GM18907 (cell line): Measurements from ENCODE around the gene SLMAP.

Source experiments
- ATAC-seq: cut with Tn5 transposase; IDR thresholded peaks from one replicate; pipeline ENCODE4 v1.9.1; 2021; ENCODE audit warnings: mild to moderate bottlenecking, moderate library complexity; ENCODE audit not compliant: unreplicated experiment

SLMAP gene

GRCh38 chr3:57958642-57959422 lies 202.7 kb downstream of the SLMAP start:
- no peak for ATAC-seq

GRCh38 chr3:57959423-57960173 lies 203.5 kb downstream of the SLMAP start:
- no peak for ATAC-seq

- no peak for ATAC-seq
These were observed 204.0 kb downstream of the SLMAP start for GRCh38 chr3:57960174-57960505.

- ATAC-seq: no peak
These were observed 205.2 kb downstream of the SLMAP start for GRCh38 chr3:57961177-57961827.

- no peak for ATAC-seq
These were observed 205.8 kb downstream of the SLMAP start for GRCh38 chr3:57961828-57962447.

- no peak for ATAC-seq
These were observed 206.3 kb downstream of the SLMAP start for GRCh38 chr3:57962448-57962834.

- no peak for ATAC-seq
These were observed 207.8 kb downstream of the SLMAP start for GRCh38 chr3:57963811-57964346.

- no peak for ATAC-seq
These were observed 210.7 kb downstream of the SLMAP start for GRCh38 chr3:57966829-57967228.

GRCh38 chr3:57967590-57967989 lies 211.5 kb downstream of the SLMAP start:
- ATAC-seq: no peak

GRCh38 chr3:57968501-57968900 lies 212.4 kb downstream of the SLMAP start:
- ATAC-seq: no peak

GRCh38 chr3:57971975-57972374 lies 215.9 kb downstream of the SLMAP start:
- ATAC-seq: no peak

- ATAC-seq: no peak
These were observed 216.5 kb downstream of the SLMAP start for GRCh38 chr3:57972531-57973111.

- no peak for ATAC-seq
These were observed 217.8 kb downstream of the SLMAP start for GRCh38 chr3:57973715-57974477.

GRCh38 chr3:57974796-57975388 lies 218.8 kb downstream of the SLMAP start:
- no peak for ATAC-seq

GRCh38 chr3:57977818-57978235 lies 221.7 kb downstream of the SLMAP start:
- ATAC-seq: no peak

- ATAC-seq: no peak
These were observed 222.2 kb downstream of the SLMAP start for GRCh38 chr3:57978316-57978715.
